ENCODE data around the gene GIPC2. TPM values are rescaled to one million over a fixed set of nuclear protein-coding genes. Genes with fewer than 3 reads are reported as not detected.
A peak's percentile ranks its signal among the peaks of the same experiment; 100 is the strongest.

The GIPC2 gene
- total and polyA plus RNA-seq, 2 donors (not counting 1 experiment from before 2014, with no cell fraction given), result 0.50 to 0.56 TPM

GRCh38 chr1:78147031-78147430, 101.3 kb downstream of the GIPC2 start:
- TF ChIP-seq, protein P1, sequence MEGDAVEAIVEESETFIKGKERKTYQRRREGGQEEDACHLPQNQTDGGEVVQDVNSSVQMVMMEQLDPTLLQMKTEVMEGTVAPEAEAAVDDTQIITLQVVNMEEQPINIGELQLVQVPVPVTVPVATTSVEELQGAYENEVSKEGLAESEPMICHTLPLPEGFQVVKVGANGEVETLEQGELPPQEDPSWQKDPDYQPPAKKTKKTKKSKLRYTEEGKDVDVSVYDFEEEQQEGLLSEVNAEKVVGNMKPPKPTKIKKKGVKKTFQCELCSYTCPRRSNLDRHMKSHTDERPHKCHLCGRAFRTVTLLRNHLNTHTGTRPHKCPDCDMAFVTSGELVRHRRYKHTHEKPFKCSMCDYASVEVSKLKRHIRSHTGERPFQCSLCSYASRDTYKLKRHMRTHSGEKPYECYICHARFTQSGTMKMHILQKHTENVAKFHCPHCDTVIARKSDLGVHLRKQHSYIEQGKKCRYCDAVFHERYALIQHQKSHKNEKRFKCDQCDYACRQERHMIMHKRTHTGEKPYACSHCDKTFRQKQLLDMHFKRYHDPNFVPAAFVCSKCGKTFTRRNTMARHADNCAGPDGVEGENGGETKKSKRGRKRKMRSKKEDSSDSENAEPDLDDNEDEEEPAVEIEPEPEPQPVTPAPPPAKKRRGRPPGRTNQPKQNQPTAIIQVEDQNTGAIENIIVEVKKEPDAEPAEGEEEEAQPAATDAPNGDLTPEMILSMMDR (conservative IDR thresholded peaks at IDR 0.05 in 1 of 2, IDR thresholded peaks at IDR 0.05 in 1 of 2; ENCODE audit: low read depth in 1 of 2, low read length in 2 of 2), result no peak
- TF ChIP-seq EZH2 (IDR thresholded peaks at IDR 0.05; ENCODE audit: low read length, missing control alignments), result no peak
- no peak for DNase-seq (ENCODE audit: low read depth in 2 of 2)
- Histone ChIP-seq H3K9me3 (ENCODE audit: control insufficient read depth, insufficient read depth, low read depth, low read length) (no peaks in the 10 kb centered on the region), H2AFZ (ENCODE audit: low read length) (no peak overlapping the region), H3K79me2 (ENCODE audit: control insufficient read depth, insufficient read depth, low read length) (no peaks in the 10 kb centered on the region), H3K4me3 (replicated peaks in 1 of 4; ENCODE audit: control extremely low read depth in 1 of 4, insufficient read depth in 1 of 4, low read depth in 3 of 4, low read length in 4 of 4) (no peak overlapping the region), H3K36me3 (ENCODE audit: control insufficient read depth, insufficient read depth, low read length) (no peaks in the 10 kb centered on the region), H3K4me2 (ENCODE audit: extremely low read depth, insufficient read depth, low read length) (no peak overlapping the region), H3K27ac (ENCODE audit: insufficient read depth, low read length) (no peak overlapping the region), H3K27me3 (ENCODE audit: control insufficient read depth, insufficient read depth, low read length) (no peaks in the 10 kb centered on the region), H4K20me1 (ENCODE audit: control insufficient read depth, extremely low read depth, insufficient read depth, low read length) (no peaks in the 10 kb centered on the region), H3K4me1 (ENCODE audit: control insufficient read depth, extremely low read depth, insufficient read depth, low read length) (peaks cover 6% of the 10 kb centered on the region), H3K9ac (ENCODE audit: insufficient read depth, low read length) (no peak overlapping the region)

DNA sequence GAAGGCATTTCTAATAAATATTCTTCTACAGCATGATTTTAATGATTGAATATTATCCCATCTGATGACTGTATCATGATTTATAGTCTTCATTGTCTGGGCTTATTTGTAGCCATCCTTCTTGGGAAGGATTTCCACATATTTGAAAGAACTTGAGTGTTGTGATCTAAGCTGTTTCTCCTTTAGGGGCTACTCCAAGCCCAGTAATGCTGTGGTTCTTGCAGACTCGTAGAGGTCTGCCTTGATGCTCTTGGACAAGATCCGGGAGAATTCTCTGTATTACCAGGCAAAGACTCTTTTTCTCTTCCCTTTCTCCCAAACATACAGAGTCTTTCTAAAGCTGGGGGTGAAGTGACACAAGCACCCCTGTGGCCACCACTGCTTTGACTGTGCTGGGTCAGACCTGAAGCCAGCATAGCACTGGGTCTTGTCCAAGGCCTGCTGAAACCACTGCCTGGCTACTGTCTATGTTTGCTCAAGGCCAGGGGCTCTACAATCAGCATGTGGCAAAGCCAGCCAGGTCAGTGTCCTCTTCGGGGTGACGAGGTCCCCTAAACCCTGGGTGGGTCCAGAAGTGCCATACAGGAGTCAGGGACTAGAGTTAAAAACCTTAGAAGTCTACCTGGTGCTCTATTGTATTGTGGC, 107.4 kb downstream of the GIPC2 start:
- H3K27me3 ChIP-seq (ENCODE audit: control insufficient read depth, insufficient read depth, low read length), result no peaks in the 10 kb centered on the region
- peaks cover 4% of the 10 kb centered on the region for H3K4me1 ChIP-seq (ENCODE audit: control insufficient read depth, extremely low read depth, insufficient read depth, low read length)
- H3K9ac ChIP-seq (ENCODE audit: insufficient read depth, low read length), result no peak overlapping the region
- no peaks in the 10 kb centered on the region for H3K9me3 ChIP-seq (ENCODE audit: control insufficient read depth, insufficient read depth, low read depth, low read length)
- TF ChIP-seq, protein P1 (conservative IDR thresholded peaks at IDR 0.05 in 1 of 2, IDR thresholded peaks at IDR 0.05 in 1 of 2; ENCODE audit: low read depth in 1 of 2, low read length in 2 of 2), result no peak
- TF ChIP-seq EZH2 (IDR thresholded peaks at IDR 0.05; ENCODE audit: low read length, missing control alignments), result no peak
- H4K20me1 ChIP-seq (ENCODE audit: control insufficient read depth, extremely low read depth, insufficient read depth, low read length), result no peaks in the 10 kb centered on the region
- no peak overlapping the region for H3K4me2 ChIP-seq (ENCODE audit: extremely low read depth, insufficient read depth, low read length)
- DNase-seq (ENCODE audit: low read depth in 2 of 2), result no peak
- no peaks in the 10 kb centered on the region for H3K36me3 ChIP-seq (ENCODE audit: control insufficient read depth, insufficient read depth, low read length)
- no peak overlapping the region for H3K27ac ChIP-seq (ENCODE audit: insufficient read depth, low read length)
- H3K79me2 ChIP-seq (ENCODE audit: control insufficient read depth, insufficient read depth, low read length), result no peaks in the 10 kb centered on the region
- H2AFZ ChIP-seq (ENCODE audit: low read length), result no peak overlapping the region
- no peak overlapping the region for H3K4me3 ChIP-seq (replicated peaks in 1 of 4; ENCODE audit: control extremely low read depth in 1 of 4, insufficient read depth in 1 of 4, low read depth in 3 of 4, low read length in 4 of 4)

DNA sequence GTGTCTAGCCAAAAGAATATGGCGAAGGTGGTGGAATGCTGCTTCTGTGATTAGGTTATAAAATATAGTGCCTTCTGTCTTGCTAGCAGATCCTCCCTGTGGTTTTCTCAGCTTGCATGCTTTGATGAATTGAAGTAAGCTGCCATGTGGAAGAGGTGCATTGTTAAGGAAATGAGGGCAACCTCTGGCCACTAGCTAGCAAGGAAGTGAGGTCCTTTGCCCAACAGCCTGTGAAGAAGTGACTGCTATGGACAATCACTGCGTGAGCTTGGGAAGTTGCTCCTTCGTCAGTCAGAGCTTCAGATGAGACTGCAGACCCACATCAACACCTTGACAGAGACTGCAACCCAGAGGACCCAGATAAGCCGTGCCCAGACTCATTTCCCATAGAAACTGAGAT, 109.4 kb downstream of the GIPC2 start:
- Histone ChIP-seq H3K27ac (ENCODE audit: insufficient read depth, low read length) (no peak overlapping the region), H3K9me3 (ENCODE audit: control insufficient read depth, insufficient read depth, low read depth, low read length) (no peaks in the 10 kb centered on the region), H4K20me1 (ENCODE audit: control insufficient read depth, extremely low read depth, insufficient read depth, low read length) (no peaks in the 10 kb centered on the region), H3K79me2 (ENCODE audit: control insufficient read depth, insufficient read depth, low read length) (no peaks in the 10 kb centered on the region), H3K36me3 (ENCODE audit: control insufficient read depth, insufficient read depth, low read length) (no peaks in the 10 kb centered on the region), H3K4me2 (ENCODE audit: extremely low read depth, insufficient read depth, low read length) (no peak overlapping the region), H3K27me3 (ENCODE audit: control insufficient read depth, insufficient read depth, low read length) (no peaks in the 10 kb centered on the region), H2AFZ (ENCODE audit: low read length) (peak overlapping the region; percentile 34), H3K9ac (ENCODE audit: insufficient read depth, low read length) (no peak overlapping the region), H3K4me3 (replicated peaks in 1 of 4; ENCODE audit: control extremely low read depth in 1 of 4, insufficient read depth in 1 of 4, low read depth in 3 of 4, low read length in 4 of 4) (no peak overlapping the region), H3K4me1 (ENCODE audit: control insufficient read depth, extremely low read depth, insufficient read depth, low read length) (peaks cover 4% of the 10 kb centered on the region)
- peak in 1 of 2 donors; percentile 21 for DNase-seq (ENCODE audit: low read depth in 2 of 2)
- TF ChIP-seq EZH2 (IDR thresholded peaks at IDR 0.05; ENCODE audit: low read length, missing control alignments), result no peak
- TF ChIP-seq, protein P1 (conservative IDR thresholded peaks at IDR 0.05 in 1 of 2, IDR thresholded peaks at IDR 0.05 in 1 of 2; ENCODE audit: low read depth in 1 of 2, low read length in 2 of 2), result no peak

Measured in fibroblast of lung (primary cell).